Upper lobe of left lung (tissue), 4 donors: ENCODE data around the gene KLHDC8A.

Source experiments
- CTCF ChIP-seq, 6 experiments: fragments of 450-650 bp in 4 of 6; fragments of 200-600 bp in 2 of 6; sonication (generic) in 2 of 6; IDR thresholded peaks; one replicate each; pipeline ENCODE4 v1.5.1; 2016 to 2019; ENCODE audit warnings: antibody characterized with exemption in 6 of 6
- POLR2A ChIP-seq, 4 donors: fragments of 450-650 bp; IDR thresholded peaks; one replicate each; pipeline ENCODE4 v1.5.1; 2016 to 2017; ENCODE audit warnings: antibody characterized with exemption in 4 of 4, mild to moderate bottlenecking in 2 of 4
- POLR2AphosphoS5 ChIP-seq, 2 donors: sonication (generic); formaldehyde crosslinking; IDR thresholded peaks; one replicate each; pipeline ENCODE4 v1.5.1; 2017; ENCODE audit warnings: antibody characterized with exemption in 2 of 2

- TF ChIP-seq CTCF (IDR thresholded peaks at IDR 0.05), result no peak
- TF ChIP-seq POLR2AphosphoS5 (IDR thresholded peaks at IDR 0.05), result no peak
- TF ChIP-seq POLR2A (IDR thresholded peaks at IDR 0.05), result no peak
These were observed 56.6 kb downstream of the KLHDC8A start for GRCh38 chr1:205300149-205300548.
